Measurements from ENCODE around the gene KRT79.
"Not testable (repeated sequence)": the region's sequence is repeated elsewhere in the genome, so short reads cannot be mapped to it uniquely, and the experiment has no call there.

- TF ChIP-seq SMC3 (IDR thresholded peaks at IDR 0.05; ENCODE audit: low read depth, low read length); POLR2AphosphoS5 (IDR thresholded peaks at IDR 0.05; ENCODE audit: low read depth, low read length); MXI1 (IDR thresholded peaks at IDR 0.05; ENCODE audit: low read depth, low read length); EP300 (IDR thresholded peaks at IDR 0.05; ENCODE audit: borderline replicate concordance in 1 of 2, low read depth in 1 of 2, low read length in 1 of 2); TEAD4 (IDR thresholded peaks at IDR 0.05; ENCODE audit: borderline replicate concordance, insufficient read depth): not testable (repeated sequence)
- TF ChIP-seq, protein P1, sequence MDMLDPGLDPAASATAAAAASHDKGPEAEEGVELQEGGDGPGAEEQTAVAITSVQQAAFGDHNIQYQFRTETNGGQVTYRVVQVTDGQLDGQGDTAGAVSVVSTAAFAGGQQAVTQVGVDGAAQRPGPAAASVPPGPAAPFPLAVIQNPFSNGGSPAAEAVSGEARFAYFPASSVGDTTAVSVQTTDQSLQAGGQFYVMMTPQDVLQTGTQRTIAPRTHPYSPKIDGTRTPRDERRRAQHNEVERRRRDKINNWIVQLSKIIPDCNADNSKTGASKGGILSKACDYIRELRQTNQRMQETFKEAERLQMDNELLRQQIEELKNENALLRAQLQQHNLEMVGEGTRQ (IDR thresholded peaks at IDR 0.05; ENCODE audit: borderline replicate concordance, low read depth, low read length) = not testable (repeated sequence)
- TF ChIP-seq, protein P2, sequence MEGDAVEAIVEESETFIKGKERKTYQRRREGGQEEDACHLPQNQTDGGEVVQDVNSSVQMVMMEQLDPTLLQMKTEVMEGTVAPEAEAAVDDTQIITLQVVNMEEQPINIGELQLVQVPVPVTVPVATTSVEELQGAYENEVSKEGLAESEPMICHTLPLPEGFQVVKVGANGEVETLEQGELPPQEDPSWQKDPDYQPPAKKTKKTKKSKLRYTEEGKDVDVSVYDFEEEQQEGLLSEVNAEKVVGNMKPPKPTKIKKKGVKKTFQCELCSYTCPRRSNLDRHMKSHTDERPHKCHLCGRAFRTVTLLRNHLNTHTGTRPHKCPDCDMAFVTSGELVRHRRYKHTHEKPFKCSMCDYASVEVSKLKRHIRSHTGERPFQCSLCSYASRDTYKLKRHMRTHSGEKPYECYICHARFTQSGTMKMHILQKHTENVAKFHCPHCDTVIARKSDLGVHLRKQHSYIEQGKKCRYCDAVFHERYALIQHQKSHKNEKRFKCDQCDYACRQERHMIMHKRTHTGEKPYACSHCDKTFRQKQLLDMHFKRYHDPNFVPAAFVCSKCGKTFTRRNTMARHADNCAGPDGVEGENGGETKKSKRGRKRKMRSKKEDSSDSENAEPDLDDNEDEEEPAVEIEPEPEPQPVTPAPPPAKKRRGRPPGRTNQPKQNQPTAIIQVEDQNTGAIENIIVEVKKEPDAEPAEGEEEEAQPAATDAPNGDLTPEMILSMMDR (IDR thresholded peaks at IDR 0.05) = not testable (repeated sequence)
Measured at GRCh38 chr12:52880499-52880898, 46.4 kb upstream of the KRT79 start.

Data from SK-N-SH (cell line).